ENCODE data around the gene CTDNEP1.

Gene CTDNEP1

GRCh38 chr17:7215136-7215638 lies 36.3 kb downstream of the CTDNEP1 start:
- DNase-seq (ENCODE audit: low spot score), result no peak

GRCh38 chr17:7214300-7215135 lies 37.0 kb downstream of the CTDNEP1 start:
- peak; percentile 99 for DNase-seq (ENCODE audit: low spot score)

- DNase-seq (ENCODE audit: low spot score), result peak; percentile 86
These were observed 37.6 kb downstream of the CTDNEP1 start for GRCh38 chr17:7213895-7214299.

GRCh38 chr17:7211491-7212273 lies 39.9 kb downstream of the CTDNEP1 start:
- DNase-seq (ENCODE audit: low spot score), result no peak

- DNase-seq (ENCODE audit: low spot score), result no peak
These were observed 42.6 kb downstream of the CTDNEP1 start for GRCh38 chr17:7208754-7209460.

GRCh38 chr17:7208027-7208571 lies 43.4 kb downstream of the CTDNEP1 start:
- no peak for DNase-seq (ENCODE audit: low spot score)

- peak; percentile 64 for DNase-seq (ENCODE audit: low spot score)
These were observed 44.2 kb downstream of the CTDNEP1 start for GRCh38 chr17:7207120-7208001.

GRCh38 chr17:7205561-7205960 lies 46.0 kb downstream of the CTDNEP1 start:
- no peak for DNase-seq (ENCODE audit: low spot score)

- peak; percentile 93 for DNase-seq (ENCODE audit: low spot score)
These were observed 46.6 kb downstream of the CTDNEP1 start for GRCh38 chr17:7204828-7205461.

GRCh38 chr17:7204336-7204735 lies 47.2 kb downstream of the CTDNEP1 start:
- no peak for DNase-seq (ENCODE audit: low spot score)

- DNase-seq (ENCODE audit: low spot score), result no peak
These were observed 48.1 kb downstream of the CTDNEP1 start for GRCh38 chr17:7203391-7203790.

- DNase-seq (ENCODE audit: low spot score), result peak; percentile 61
These were observed 54.7 kb downstream of the CTDNEP1 start for GRCh38 chr17:7196651-7197401.

GRCh38 chr17:7195971-7196370 lies 55.6 kb downstream of the CTDNEP1 start:
- no peak for DNase-seq (ENCODE audit: low spot score)

All from left forelimb (tissue), 1 donor.